Middle frontal gyrus (tissue), 1 donor: ENCODE measurements around the gene CD8A.

ENCODE experiments used
- DNase-seq: peaks from one replicate; pipeline ENCODE4 v3.0.0-alpha.2; 2015; ENCODE audit warnings: low spot score; ENCODE audit errors: extremely low spot score

The CD8A gene

GRCh38 chr2:86809481-86810121 is 18.9 kb upstream of the CD8A start:
- no peak for DNase-seq

DNA sequence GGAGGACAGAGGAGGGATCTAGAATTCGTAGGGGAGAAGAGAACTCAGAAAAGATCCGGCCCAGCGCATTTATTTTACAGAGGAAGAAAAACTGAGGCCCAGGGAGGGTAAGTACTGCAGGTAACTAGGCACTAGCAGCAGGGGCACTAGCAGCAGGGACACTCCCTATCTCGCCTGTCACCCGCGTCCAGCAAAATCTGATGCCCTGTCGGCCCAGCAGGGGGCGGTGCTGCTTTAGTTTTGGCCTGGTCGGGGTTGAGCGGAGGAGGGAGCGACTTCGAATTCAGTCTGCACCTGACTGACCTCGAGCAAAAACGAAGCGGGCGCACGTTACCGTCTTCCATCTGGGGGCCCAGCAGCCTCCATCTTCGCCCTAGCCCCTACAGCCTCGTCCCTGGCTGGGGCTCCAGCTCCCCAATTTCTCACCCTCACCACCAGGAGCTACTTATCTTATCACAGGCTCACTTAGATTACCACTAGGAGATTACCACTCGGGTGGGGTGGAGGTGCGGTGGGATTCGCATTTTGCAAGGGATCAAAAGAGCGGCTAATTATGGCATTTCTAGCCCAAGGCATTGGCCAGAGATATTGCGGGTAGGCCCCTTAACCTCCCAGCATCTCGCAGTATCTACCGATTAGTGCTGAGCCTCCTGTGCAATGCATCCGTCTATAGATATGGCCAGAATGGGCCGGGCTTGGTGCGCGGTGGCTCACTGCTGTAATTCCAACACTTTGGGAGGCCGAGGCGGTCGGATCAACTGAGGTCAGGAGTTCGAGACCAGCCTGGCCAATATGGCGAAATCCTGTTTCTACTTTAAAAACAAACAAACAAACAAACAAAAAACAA is 17.8 kb upstream of the CD8A start:
- DNase-seq = peak; percentile 69

GRCh38 chr2:86807468-86808275 is 17.0 kb upstream of the CD8A start:
- peak; percentile 14 for DNase-seq

DNA sequence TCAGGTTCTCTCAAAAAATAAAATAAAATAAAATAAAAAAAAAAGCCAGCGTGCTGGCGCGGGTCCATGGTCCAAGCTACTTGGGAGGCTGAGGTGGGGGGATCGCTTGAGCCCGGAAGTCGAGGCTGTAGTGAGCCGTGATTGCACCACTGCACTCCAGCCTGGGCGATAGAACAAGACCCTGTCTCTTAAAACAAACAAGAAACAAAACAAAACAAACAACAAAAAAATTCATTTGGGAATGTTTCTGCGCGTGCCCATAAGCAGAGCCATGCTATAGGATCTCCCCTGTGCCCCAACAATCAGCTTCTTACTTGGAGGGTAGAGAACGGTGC is 16.4 kb upstream of the CD8A start:
- no peak for DNase-seq

DNA sequence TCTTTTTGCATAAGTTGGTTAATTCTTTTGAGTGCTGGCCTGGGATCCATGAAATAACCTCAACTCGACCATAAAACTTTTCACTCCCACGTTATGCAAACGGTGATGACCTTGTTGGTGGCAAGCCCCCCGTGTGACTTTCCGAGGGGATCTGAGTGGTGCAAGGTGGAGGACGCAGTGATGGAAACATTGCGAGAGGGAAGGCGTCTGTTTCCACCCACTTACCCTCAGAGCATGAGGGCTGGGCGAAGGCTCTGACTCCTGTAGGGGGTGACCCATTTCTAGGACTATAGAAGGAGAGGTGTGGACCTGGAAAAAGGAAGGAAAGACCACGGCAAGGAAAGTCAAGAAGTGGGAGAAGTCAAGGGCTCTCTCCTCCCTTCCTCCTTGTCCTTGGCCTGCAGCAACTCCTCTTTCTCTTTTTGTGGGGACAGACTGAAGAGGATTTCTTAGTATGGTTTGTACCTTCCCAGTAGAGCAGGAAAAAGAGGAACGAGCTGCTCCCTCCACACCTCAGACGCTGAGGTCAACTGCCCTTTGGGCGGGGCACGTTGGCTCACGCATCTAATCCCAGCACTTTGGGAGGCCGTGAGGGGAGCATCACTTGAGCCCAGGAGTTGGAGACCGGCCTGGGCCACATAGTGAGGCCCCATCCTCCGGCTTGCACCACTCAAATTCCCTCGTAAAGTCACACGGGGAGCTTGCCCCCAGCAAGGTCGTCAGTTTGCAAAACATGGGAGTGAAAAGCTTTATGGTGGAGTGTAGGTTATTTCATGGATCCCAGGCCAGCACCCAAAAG is 15.5 kb upstream of the CD8A start:
- DNase-seq = no peak

- DNase-seq = no peak
Observed at GRCh38 chr2:86800856-86801567, 10.3 kb upstream of the CD8A start.

- no peak for DNase-seq
Observed at GRCh38 chr2:86794861-86795260, 4.1 kb upstream of the CD8A start.

DNA sequence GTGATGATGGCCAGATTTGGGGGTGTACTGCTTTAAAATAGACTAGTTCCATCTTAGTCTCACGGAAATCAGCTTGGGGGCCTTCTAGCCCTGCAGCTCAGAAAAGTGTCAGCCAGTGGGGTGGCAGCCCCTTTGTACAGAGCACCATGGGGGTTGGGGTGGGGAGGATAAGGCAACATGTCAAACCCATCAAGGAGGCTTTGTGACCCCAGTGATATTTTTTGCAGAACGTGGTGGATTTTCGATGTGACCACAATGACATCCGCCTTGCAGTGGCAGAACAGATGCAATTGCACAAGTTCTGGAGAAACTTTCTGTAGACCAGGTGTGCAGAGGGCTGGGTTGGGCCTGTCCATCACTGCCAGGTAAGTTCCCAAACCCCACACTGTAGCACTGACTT is 3.0 kb upstream of the CD8A start:
- no peak for DNase-seq

DNA sequence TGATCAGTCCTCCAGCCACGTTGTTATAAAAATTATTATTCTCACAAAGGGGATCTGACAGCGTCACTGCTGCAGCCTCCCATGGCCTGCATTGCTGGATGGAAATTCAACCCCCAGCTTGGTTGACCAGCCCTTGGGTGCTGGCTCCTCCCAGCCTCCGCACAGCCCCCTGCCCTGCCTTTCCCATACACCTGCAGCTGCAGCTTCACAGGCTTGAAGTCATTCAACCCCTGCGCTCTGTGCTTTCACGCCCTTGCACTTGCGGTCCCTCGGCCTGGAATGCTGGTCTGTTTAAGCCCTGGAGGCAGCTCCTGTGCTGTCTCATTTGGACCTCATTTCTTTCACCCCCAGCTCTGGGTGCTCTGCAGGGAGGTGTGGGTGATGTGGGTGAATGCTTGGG is 860 bp upstream of the CD8A start:
- no peak for DNase-seq

DNA sequence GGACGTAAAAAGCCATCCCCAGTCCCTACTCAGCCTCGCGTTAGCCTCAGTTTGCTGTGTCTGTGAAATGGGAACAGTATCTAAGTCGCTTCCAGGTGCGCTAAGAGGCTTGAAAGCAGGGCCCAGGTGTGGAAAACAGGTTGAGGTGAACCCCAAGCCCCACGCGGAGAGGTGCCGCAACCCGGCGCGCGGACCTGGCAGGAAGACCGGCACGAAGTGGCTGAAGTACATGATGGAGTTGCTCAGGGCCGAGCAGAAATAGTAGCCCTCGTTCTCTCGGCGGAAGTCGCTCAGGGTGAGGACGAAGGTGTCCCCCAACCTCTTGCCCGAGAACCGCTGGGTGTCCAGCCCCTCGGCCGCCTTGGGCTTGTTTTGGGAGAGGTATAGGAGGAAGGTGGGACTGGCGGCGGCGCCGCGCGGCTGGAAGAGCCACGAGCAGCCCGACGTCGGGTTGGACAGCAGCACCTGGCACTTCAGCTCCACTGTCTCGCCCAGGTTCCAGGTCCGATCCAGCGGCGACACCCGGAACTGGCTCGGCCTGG is 508 bp downstream of the CD8A start:
- no peak for DNase-seq

- DNase-seq = no peak
Observed at GRCh38 chr2:86789687-86790133, 1.0 kb downstream of the CD8A start.

GRCh38 chr2:86788881-86789686 is 1.6 kb downstream of the CD8A start:
- no peak for DNase-seq

- no peak for DNase-seq
Observed at GRCh38 chr2:86788165-86788564, 2.5 kb downstream of the CD8A start.

DNA sequence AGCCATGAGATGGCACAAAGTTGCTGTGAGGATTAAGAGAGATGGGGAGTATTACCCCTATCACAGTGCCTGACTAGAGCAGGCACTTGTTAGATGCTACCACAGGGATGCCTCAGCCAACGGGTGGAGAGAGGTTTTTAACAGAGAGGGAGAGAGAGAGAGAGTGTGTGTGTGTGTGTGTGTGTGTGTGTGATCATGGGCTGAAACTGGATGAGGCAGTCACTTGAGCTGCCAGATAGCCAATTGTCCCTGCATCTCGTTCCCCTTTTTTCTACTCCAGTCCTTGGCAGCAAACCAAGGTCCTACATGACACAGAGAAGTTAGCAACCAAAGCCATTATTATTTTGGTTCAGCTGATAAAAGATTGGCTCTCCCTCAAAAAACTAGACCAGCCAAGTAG is 3.0 kb downstream of the CD8A start:
- no peak for DNase-seq

- DNase-seq = no peak
Observed at GRCh38 chr2:86786001-86786536, 4.6 kb downstream of the CD8A start.

- DNase-seq = no peak
Observed at GRCh38 chr2:86785456-86785855, 5.3 kb downstream of the CD8A start.

DNA sequence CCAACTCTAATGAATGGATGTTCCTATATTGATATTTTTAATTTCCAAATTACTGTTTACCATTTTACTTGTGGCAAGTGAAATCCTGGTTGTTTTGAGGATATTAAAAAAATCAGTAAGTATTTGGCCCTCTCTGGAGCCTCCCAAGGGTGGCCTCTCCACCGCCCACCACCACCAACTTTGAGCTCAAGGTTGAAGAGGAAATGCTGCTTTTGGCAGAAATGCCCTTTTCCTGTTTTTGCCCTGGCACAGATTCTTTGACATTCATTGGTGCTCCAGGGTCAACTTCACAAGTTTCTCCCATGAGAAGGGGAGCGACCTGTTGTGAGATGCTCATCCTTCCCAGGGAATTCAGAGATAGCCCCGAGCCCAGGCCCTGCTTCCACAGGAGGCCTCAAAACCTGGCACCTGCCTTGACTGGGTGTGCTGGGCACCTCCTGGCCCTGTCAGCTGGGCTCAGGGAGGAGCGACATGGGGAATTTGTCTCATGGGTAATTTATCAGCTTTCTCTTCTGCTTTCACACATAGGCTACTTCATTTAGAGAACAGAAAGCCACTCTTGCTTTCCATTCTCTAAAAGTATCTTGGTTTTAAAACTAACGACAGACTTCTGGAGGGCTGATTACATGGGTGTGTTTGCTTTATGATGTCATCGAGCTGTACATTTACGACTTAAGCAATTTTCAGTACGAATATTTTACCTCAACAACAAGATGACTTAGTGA is 6.9 kb downstream of the CD8A start:
- no peak for DNase-seq

DNA sequence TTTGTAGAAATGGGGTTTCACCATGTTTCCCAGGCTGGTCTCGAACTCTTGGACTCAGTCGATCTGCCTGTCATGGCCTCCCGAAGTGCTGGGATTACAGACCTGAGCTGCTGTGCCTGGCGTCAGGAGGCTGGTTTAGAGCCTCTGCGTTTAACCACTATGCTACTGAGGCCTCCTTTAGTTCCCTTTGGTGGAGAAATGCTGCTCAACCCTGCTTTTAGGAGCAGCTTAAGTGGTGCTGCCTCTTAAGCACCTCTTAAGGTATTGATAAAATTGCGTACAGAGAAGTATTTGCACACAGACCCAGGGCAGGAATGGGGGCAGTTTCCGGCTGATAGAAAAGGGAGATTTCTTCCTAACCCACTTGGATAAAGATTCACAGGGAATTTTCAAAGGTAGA is 8.0 kb downstream of the CD8A start:
- no peak for DNase-seq

DNA sequence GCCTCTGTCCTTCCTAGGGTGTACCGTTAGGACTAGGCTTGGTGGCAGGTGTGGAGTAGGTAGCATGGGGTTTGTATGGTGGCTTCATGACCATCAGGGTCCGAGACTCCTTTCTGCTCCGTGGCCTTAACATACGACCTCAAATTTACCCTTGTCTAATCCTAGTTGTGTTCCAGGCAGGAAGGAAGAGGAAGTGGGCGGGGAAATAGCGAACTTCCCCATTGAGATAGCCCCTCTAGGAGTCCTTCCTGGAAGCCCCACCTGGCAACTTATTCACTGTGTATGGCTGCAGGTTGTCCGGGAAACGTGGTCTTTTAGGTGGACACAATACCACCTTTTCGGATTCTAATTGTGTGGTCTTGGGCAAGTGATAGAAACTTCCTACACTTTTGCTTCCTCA is 9.3 kb downstream of the CD8A start:
- DNase-seq = no peak
